ENCODE measurements around the gene CFAP46. TPM values are rescaled to one million over a fixed set of nuclear protein-coding genes. Genes with fewer than 3 reads are reported as not detected.
"Not testable (repeated sequence)": the region's sequence is repeated elsewhere in the genome, so short reads cannot be mapped to it uniquely, and the experiment has no call there.

CFAP46 gene
- total RNA-seq, 1 experiment from 2014 or later, result 2.7 TPM

- DNase-seq (ENCODE audit: extremely low read depth, low read depth), result not testable (repeated sequence)
Observed at GRCh38 chr10:132931258-132932250, 10.8 kb downstream of the CFAP46 start.

- DNase-seq (ENCODE audit: extremely low read depth, low read depth), result not testable (repeated sequence)
Observed at GRCh38 chr10:132930701-132931100, 11.7 kb downstream of the CFAP46 start.

- no peak for DNase-seq (ENCODE audit: extremely low read depth, low read depth)
Observed at GRCh38 chr10:132929953-132930548, 12.3 kb downstream of the CFAP46 start.

GRCh38 chr10:132929480-132929879 lies 12.9 kb downstream of the CFAP46 start:
- DNase-seq (ENCODE audit: extremely low read depth, low read depth), result no peak

GRCh38 chr10:132928261-132928660 lies 14.1 kb downstream of the CFAP46 start:
- no peak for DNase-seq (ENCODE audit: extremely low read depth, low read depth)

GRCh38 chr10:132927824-132928223 lies 14.5 kb downstream of the CFAP46 start:
- DNase-seq (ENCODE audit: extremely low read depth, low read depth), result no peak

- DNase-seq (ENCODE audit: extremely low read depth, low read depth), result no peak
Observed at GRCh38 chr10:132926777-132927650, 15.4 kb downstream of the CFAP46 start.

- no peak for DNase-seq (ENCODE audit: extremely low read depth, low read depth)
Observed at GRCh38 chr10:132926070-132926469, 16.3 kb downstream of the CFAP46 start.

- no peak for DNase-seq (ENCODE audit: extremely low read depth, low read depth)
Observed at GRCh38 chr10:132925614-132926013, 16.8 kb downstream of the CFAP46 start.

GRCh38 chr10:132925071-132925561 lies 17.3 kb downstream of the CFAP46 start:
- no peak for DNase-seq (ENCODE audit: extremely low read depth, low read depth)

GRCh38 chr10:132924046-132924952 lies 18.1 kb downstream of the CFAP46 start:
- no peak for DNase-seq (ENCODE audit: extremely low read depth, low read depth)

GRCh38 chr10:132923384-132923783 lies 19.0 kb downstream of the CFAP46 start:
- not testable (repeated sequence) for DNase-seq (ENCODE audit: extremely low read depth, low read depth)

GRCh38 chr10:132922872-132923271 lies 19.5 kb downstream of the CFAP46 start:
- no peak for DNase-seq (ENCODE audit: extremely low read depth, low read depth)

- DNase-seq (ENCODE audit: extremely low read depth, low read depth), result no peak
Observed at GRCh38 chr10:132921818-132922807, 20.3 kb downstream of the CFAP46 start.

GRCh38 chr10:132921086-132921485 lies 21.3 kb downstream of the CFAP46 start:
- no peak for DNase-seq (ENCODE audit: extremely low read depth, low read depth)

- no peak for DNase-seq (ENCODE audit: extremely low read depth, low read depth)
Observed at GRCh38 chr10:132920101-132920925, 22.1 kb downstream of the CFAP46 start.

- DNase-seq (ENCODE audit: extremely low read depth, low read depth), result no peak
Observed at GRCh38 chr10:132919374-132920100, 22.8 kb downstream of the CFAP46 start.
